ENCODE results near the gene LPIN1.
A peak's percentile ranks its signal among the peaks of the same experiment; 100 is the strongest.

LPIN1 gene

DNA sequence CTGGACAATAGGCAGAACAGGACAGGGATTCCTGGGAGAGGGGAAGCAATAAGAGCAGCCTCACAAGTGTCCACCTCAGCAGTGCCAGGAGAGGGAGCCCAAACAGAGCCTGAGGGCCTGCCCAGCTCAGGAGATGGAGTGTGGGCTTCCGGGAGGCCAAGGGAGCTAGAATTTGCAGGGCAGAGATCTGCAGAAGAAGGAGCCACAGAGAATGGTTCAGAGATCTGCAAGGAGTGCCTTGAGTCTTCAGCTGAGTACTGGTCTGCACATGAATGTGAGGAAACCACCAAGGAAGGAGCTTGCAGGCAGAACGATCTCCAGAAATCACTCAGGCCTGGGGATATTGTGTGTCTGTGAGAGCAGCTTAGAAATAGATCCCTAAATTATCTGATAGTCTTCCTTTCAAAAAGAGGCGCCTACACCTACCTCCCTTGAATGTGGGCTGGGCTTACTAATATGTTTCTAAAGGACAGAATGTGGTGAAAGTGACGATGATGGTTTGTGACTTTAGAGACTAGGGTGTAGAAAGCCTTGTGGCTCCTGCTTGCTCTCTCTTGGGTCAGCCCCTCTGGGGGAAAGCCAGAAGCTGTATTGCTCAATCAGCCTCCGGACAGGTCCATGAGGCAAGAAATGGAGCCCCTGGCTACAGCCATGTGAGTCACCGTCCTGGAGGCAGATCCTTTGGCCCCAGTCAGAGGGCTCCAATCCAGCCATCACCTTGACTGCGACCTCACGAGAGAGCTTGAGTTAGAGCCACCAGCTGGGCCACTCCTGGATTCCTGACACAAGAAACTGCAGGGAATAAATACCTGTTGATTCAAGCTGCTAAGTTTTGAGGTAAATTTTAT, 7.6 kb upstream of the LPIN1 start:
- no peak overlapping the region for H3K4me3 ChIP-seq (replicated peaks; ENCODE audit: low read depth, low read length)
- no peak for DNase-seq (ENCODE audit: extremely low read depth, low read depth)
- TF ChIP-seq, protein P1, sequence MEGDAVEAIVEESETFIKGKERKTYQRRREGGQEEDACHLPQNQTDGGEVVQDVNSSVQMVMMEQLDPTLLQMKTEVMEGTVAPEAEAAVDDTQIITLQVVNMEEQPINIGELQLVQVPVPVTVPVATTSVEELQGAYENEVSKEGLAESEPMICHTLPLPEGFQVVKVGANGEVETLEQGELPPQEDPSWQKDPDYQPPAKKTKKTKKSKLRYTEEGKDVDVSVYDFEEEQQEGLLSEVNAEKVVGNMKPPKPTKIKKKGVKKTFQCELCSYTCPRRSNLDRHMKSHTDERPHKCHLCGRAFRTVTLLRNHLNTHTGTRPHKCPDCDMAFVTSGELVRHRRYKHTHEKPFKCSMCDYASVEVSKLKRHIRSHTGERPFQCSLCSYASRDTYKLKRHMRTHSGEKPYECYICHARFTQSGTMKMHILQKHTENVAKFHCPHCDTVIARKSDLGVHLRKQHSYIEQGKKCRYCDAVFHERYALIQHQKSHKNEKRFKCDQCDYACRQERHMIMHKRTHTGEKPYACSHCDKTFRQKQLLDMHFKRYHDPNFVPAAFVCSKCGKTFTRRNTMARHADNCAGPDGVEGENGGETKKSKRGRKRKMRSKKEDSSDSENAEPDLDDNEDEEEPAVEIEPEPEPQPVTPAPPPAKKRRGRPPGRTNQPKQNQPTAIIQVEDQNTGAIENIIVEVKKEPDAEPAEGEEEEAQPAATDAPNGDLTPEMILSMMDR (IDR thresholded peaks at IDR 0.05; ENCODE audit: low read depth, low read length, missing control alignments), result peak; percentile 74

DNA sequence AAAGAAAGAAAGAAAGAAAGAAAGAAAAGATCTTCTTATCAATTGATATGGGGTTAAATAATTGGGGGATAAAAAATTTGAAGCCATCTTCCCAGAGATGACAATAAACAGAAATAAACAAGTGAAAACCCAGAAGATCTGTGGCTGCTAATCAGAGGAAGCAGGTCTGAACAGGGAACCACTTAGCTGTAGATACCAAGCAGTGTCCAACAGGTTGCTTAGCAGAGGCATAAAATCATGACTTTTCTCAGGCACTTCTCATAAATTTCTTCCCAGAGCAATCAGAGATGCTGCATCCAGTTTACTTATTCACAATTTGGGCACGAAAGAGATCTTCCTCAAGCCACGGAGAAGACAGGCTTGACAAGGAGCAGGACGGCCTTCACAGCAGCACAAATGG, 5.7 kb upstream of the LPIN1 start:
- TF ChIP-seq, protein P1 (IDR thresholded peaks at IDR 0.05; ENCODE audit: low read depth, low read length, missing control alignments), result no peak
- H3K4me3 ChIP-seq (replicated peaks; ENCODE audit: low read depth, low read length), result no peak overlapping the region
- DNase-seq (ENCODE audit: extremely low read depth, low read depth), result no peak

DNA sequence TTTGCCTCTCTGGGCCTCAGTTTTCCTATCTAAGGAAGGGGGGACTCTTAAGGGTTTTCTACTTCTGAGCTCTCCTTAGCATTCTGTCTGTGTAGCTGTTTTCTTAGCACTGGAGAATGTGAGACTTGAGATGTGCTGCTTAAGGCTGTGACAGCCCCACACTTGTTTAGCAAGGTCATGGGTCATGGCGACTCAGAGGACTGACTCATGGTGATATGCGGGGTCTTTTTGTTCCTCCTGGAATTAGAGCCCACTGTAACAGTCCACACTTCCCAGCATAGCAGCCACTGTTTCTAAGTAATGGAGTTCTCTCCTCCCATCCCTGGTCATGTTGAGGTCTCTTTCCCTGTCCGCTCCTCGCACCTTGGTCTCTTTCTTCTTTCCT, 4.1 kb upstream of the LPIN1 start:
- TF ChIP-seq, protein P1 (IDR thresholded peaks at IDR 0.05; ENCODE audit: low read depth, low read length, missing control alignments), result no peak
- no peak for DNase-seq (ENCODE audit: extremely low read depth, low read depth)
- no peak overlapping the region for H3K4me3 ChIP-seq (replicated peaks; ENCODE audit: low read depth, low read length)

DNA sequence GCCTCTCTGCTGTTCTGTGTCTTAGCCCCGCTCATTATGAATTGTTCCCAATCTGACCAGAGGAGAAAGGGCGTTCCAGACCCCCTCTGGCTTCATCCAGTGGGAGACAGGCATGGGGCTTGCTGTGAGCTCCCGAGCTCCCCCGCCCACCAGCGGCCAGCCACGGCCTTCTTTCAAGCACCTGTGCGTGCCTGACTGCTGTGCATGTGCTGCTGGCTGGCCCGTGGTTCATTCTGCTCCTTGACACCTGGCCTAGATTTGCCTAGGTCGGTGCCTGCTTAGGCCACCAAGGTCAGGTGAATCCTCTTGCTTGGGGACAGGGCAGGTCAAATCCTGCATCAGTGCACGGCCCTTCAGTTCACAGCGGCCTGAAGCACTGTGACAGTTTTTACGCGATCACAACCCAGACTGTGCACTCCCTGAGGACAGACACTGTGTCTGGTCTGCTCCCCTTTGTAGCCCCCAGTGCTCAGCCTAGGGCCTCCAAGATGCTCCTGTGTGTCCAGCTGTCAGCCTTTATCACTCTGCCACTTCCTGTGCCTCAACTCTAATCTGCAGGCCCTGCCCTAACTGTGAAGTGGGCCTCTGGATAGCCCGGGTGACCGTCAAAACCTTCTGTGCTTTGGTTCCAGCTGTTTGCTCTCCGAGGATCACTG, 3.6 kb upstream of the LPIN1 start:
- DNase-seq (ENCODE audit: extremely low read depth, low read depth), result no peak
- H3K4me3 ChIP-seq (replicated peaks; ENCODE audit: low read depth, low read length), result no peak overlapping the region
- TF ChIP-seq, protein P1 (IDR thresholded peaks at IDR 0.05; ENCODE audit: low read depth, low read length, missing control alignments), result no peak

DNA sequence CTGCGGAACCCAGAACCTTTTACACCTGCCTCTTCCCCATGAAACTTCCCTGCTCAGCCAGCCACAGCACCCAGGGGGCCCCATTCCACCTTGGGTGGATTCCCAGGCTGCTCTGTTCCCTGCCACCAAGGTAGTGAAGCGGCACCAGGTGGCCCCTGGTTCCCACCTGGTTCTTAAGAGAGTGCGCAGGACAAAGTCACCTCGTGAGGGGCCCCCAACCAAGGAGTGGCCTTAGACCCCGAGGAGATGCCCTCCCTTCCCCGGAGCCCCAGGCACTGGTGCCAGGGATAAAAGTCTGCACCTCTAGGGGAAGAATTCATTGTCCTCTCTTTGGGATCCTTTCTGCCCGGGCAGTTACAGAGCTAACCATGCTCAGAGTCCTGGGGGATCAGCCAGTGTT, 3.1 kb upstream of the LPIN1 start:
- TF ChIP-seq, protein P1 (IDR thresholded peaks at IDR 0.05; ENCODE audit: low read depth, low read length, missing control alignments), result no peak
- H3K4me3 ChIP-seq (replicated peaks; ENCODE audit: low read depth, low read length), result no peak overlapping the region
- DNase-seq (ENCODE audit: extremely low read depth, low read depth), result no peak

DNA sequence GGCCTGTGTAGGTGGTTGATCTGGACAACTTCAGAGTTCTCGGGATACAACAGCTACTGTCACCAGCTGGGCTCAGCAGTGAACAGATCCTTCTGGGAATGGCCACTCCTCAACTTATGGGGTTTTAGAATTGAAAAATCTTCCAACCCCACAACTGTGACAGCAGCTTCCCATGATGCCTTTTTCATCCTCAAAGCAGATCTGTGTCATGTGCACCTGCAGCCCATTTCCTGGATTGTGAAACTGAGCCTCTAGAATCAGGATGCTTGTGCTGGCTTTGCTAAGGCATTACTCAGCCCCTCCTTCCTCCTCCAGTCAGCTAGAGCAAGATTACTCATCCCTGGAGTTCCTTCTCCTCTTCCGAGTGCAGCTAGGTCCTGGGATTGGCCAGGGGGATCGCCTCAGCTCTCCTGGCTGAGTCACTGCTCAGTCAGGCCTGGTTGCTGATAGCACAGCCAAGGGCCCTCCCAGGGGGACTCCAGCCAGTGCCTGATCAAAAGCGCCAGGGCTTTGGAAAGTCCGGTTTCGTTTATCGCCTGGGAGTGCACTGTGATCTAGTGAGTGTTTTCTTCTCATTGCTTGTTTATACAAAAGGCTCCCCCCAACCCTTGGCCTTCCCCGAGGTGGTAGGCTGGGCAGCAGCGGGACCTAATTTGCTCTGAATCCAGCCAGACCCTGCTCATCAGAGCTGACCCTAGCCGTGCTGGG, 2.4 kb upstream of the LPIN1 start:
- TF ChIP-seq, protein P1 (IDR thresholded peaks at IDR 0.05; ENCODE audit: low read depth, low read length, missing control alignments), result no peak
- peak overlapping the region; percentile 33 for H3K4me3 ChIP-seq (replicated peaks; ENCODE audit: low read depth, low read length)
- DNase-seq (ENCODE audit: extremely low read depth, low read depth), result peak; percentile 100
